Measurements from ENCODE around the gene ARFGEF2.

Gene ARFGEF2

GRCh38 chr20:48958743-48959142, 37.2 kb downstream of the ARFGEF2 start:
- no peak overlapping the region for H3K4me3 ChIP-seq (ENCODE audit: low read length)
- TF ChIP-seq CTCF (IDR thresholded peaks at IDR 0.05; ENCODE audit: low read depth, low read length), result no peak
- no peak for TF ChIP-seq EZH2phosphoT487 (IDR thresholded peaks at IDR 0.05; ENCODE audit: low read depth)
- H4K20me1 ChIP-seq (ENCODE audit: insufficient read depth, low read length), result no peaks in the 10 kb centered on the region
- H3K9me3 ChIP-seq (ENCODE audit: insufficient read depth, low read length), result no peaks in the 10 kb centered on the region
- H2AFZ ChIP-seq (ENCODE audit: low read depth, low read length), result no peak overlapping the region
- H3K79me2 ChIP-seq (ENCODE audit: low read length), result no peaks in the 10 kb centered on the region
- peaks cover 49% of the 10 kb centered on the region for H3K36me3 ChIP-seq (replicated peaks; ENCODE audit: low read depth, low read length)
- H3K27me3 ChIP-seq (ENCODE audit: low read depth, low read length), result no peaks in the 10 kb centered on the region
- no peak overlapping the region for H3K4me2 ChIP-seq (ENCODE audit: low read length)
- no peak overlapping the region for H3K9ac ChIP-seq (ENCODE audit: low read length)
- H3K4me1 ChIP-seq (ENCODE audit: low read length), result no peaks in the 10 kb centered on the region
- H3K27ac ChIP-seq (ENCODE audit: low read length), result no peak overlapping the region

GRCh38 chr20:48959899-48960550, 38.5 kb downstream of the ARFGEF2 start:
- no peaks in the 10 kb centered on the region for H4K20me1 ChIP-seq (ENCODE audit: insufficient read depth, low read length)
- no peak overlapping the region for H3K4me3 ChIP-seq (ENCODE audit: low read length)
- no peaks in the 10 kb centered on the region for H3K9me3 ChIP-seq (ENCODE audit: insufficient read depth, low read length)
- no peaks in the 10 kb centered on the region for H3K4me1 ChIP-seq (ENCODE audit: low read length)
- peaks cover 44% of the 10 kb centered on the region for H3K36me3 ChIP-seq (replicated peaks; ENCODE audit: low read depth, low read length)
- H3K4me2 ChIP-seq (ENCODE audit: low read length), result no peak overlapping the region
- no peaks in the 10 kb centered on the region for H3K79me2 ChIP-seq (ENCODE audit: low read length)
- H3K9ac ChIP-seq (ENCODE audit: low read length), result no peak overlapping the region
- H3K27me3 ChIP-seq (ENCODE audit: low read depth, low read length), result no peaks in the 10 kb centered on the region
- no peak overlapping the region for H2AFZ ChIP-seq (ENCODE audit: low read depth, low read length)
- TF ChIP-seq CTCF (IDR thresholded peaks at IDR 0.05; ENCODE audit: low read depth, low read length) (no peak), EZH2phosphoT487 (IDR thresholded peaks at IDR 0.05; ENCODE audit: low read depth) (no peak)
- H3K27ac ChIP-seq (ENCODE audit: low read length), result no peak overlapping the region

GRCh38 chr20:48962421-48962820, 40.9 kb downstream of the ARFGEF2 start:
- H3K79me2 ChIP-seq (ENCODE audit: low read length), result no peaks in the 10 kb centered on the region
- no peaks in the 10 kb centered on the region for H3K9me3 ChIP-seq (ENCODE audit: insufficient read depth, low read length)
- no peak overlapping the region for H3K27ac ChIP-seq (ENCODE audit: low read length)
- no peaks in the 10 kb centered on the region for H3K4me1 ChIP-seq (ENCODE audit: low read length)
- peaks cover 39% of the 10 kb centered on the region for H3K36me3 ChIP-seq (replicated peaks; ENCODE audit: low read depth, low read length)
- no peaks in the 10 kb centered on the region for H4K20me1 ChIP-seq (ENCODE audit: insufficient read depth, low read length)
- TF ChIP-seq CTCF (IDR thresholded peaks at IDR 0.05; ENCODE audit: low read depth, low read length), result no peak
- no peak for TF ChIP-seq EZH2phosphoT487 (IDR thresholded peaks at IDR 0.05; ENCODE audit: low read depth)
- no peak overlapping the region for H2AFZ ChIP-seq (ENCODE audit: low read depth, low read length)
- no peak overlapping the region for H3K9ac ChIP-seq (ENCODE audit: low read length)
- no peaks in the 10 kb centered on the region for H3K27me3 ChIP-seq (ENCODE audit: low read depth, low read length)
- H3K4me2 ChIP-seq (ENCODE audit: low read length), result no peak overlapping the region
- H3K4me3 ChIP-seq (ENCODE audit: low read length), result no peak overlapping the region

GRCh38 chr20:48962976-48963771, 41.7 kb downstream of the ARFGEF2 start:
- Histone ChIP-seq H3K27ac (ENCODE audit: low read length) (no peak overlapping the region), H3K36me3 (replicated peaks; ENCODE audit: low read depth, low read length) (peaks cover 32% of the 10 kb centered on the region), H3K79me2 (ENCODE audit: low read length) (no peaks in the 10 kb centered on the region), H3K9me3 (ENCODE audit: insufficient read depth, low read length) (no peaks in the 10 kb centered on the region), H2AFZ (ENCODE audit: low read depth, low read length) (no peak overlapping the region), H3K9ac (ENCODE audit: low read length) (no peak overlapping the region), H3K4me1 (ENCODE audit: low read length) (no peaks in the 10 kb centered on the region), H4K20me1 (ENCODE audit: insufficient read depth, low read length) (no peaks in the 10 kb centered on the region), H3K27me3 (ENCODE audit: low read depth, low read length) (no peaks in the 10 kb centered on the region), H3K4me3 (ENCODE audit: low read length) (no peak overlapping the region), H3K4me2 (ENCODE audit: low read length) (no peak overlapping the region)
- TF ChIP-seq CTCF (IDR thresholded peaks at IDR 0.05; ENCODE audit: low read depth, low read length) (no peak), EZH2phosphoT487 (IDR thresholded peaks at IDR 0.05; ENCODE audit: low read depth) (no peak)
